ENCODE results near the gene CADM1.

The CADM1 gene

DNA sequence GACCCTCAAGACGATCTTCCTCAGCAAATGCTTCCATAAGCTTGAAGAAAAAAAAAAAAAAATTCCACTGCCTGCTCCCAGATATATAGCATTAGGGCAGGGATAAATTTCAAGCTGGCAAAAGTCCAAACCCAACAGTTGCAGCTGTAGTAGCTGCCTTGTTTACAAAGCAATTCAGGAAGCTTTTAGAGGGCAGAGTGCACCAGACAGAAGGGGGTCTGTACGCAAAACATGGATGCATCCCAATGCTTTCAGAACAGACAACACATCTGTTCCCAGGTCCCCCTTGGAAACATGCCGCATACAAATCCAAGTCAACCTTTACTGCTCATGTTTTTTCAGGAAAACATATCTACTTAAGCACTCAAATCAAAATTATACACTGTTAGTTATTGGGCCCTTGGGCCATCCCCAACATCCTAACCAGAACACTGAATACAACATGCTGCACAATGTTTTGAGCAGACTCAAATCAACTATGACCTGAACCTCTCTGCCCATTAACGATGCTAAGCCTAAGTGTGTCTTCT is 94.5 kb downstream of the CADM1 start:
- no peaks in the 10 kb centered on the region for H3K36me3 ChIP-seq

GRCh38 chr11:115409116-115409670 is 95.0 kb downstream of the CADM1 start:
- no peaks in the 10 kb centered on the region for H3K9me3 ChIP-seq
- no peaks in the 10 kb centered on the region for H3K36me3 ChIP-seq
- H3K27ac ChIP-seq: no peak overlapping the region
- H3K27me3 ChIP-seq: no peaks in the 10 kb centered on the region
- TF ChIP-seq, protein P1, sequence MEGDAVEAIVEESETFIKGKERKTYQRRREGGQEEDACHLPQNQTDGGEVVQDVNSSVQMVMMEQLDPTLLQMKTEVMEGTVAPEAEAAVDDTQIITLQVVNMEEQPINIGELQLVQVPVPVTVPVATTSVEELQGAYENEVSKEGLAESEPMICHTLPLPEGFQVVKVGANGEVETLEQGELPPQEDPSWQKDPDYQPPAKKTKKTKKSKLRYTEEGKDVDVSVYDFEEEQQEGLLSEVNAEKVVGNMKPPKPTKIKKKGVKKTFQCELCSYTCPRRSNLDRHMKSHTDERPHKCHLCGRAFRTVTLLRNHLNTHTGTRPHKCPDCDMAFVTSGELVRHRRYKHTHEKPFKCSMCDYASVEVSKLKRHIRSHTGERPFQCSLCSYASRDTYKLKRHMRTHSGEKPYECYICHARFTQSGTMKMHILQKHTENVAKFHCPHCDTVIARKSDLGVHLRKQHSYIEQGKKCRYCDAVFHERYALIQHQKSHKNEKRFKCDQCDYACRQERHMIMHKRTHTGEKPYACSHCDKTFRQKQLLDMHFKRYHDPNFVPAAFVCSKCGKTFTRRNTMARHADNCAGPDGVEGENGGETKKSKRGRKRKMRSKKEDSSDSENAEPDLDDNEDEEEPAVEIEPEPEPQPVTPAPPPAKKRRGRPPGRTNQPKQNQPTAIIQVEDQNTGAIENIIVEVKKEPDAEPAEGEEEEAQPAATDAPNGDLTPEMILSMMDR (IDR thresholded peaks at IDR 0.05): no peak
- no peaks in the 10 kb centered on the region for H3K4me1 ChIP-seq (ENCODE audit: control insufficient read depth in 1 of 2, insufficient read depth in 1 of 2, low read depth in 1 of 2, low read length in 1 of 2)
- no peak overlapping the region for H3K4me3 ChIP-seq (ENCODE audit: low read depth in 1 of 2, low read length in 1 of 2)

More for the DNA sequence above, 94.5 kb downstream of the CADM1 start:
- no peak overlapping the region for H3K27ac ChIP-seq
- no peaks in the 10 kb centered on the region for H3K27me3 ChIP-seq
- no peak overlapping the region for H3K4me3 ChIP-seq (ENCODE audit: low read depth in 1 of 2, low read length in 1 of 2)
- TF ChIP-seq, protein P1 (IDR thresholded peaks at IDR 0.05): no peak
- no peaks in the 10 kb centered on the region for H3K9me3 ChIP-seq
- H3K4me1 ChIP-seq (ENCODE audit: control insufficient read depth in 1 of 2, insufficient read depth in 1 of 2, low read depth in 1 of 2, low read length in 1 of 2): no peaks in the 10 kb centered on the region

DNA sequence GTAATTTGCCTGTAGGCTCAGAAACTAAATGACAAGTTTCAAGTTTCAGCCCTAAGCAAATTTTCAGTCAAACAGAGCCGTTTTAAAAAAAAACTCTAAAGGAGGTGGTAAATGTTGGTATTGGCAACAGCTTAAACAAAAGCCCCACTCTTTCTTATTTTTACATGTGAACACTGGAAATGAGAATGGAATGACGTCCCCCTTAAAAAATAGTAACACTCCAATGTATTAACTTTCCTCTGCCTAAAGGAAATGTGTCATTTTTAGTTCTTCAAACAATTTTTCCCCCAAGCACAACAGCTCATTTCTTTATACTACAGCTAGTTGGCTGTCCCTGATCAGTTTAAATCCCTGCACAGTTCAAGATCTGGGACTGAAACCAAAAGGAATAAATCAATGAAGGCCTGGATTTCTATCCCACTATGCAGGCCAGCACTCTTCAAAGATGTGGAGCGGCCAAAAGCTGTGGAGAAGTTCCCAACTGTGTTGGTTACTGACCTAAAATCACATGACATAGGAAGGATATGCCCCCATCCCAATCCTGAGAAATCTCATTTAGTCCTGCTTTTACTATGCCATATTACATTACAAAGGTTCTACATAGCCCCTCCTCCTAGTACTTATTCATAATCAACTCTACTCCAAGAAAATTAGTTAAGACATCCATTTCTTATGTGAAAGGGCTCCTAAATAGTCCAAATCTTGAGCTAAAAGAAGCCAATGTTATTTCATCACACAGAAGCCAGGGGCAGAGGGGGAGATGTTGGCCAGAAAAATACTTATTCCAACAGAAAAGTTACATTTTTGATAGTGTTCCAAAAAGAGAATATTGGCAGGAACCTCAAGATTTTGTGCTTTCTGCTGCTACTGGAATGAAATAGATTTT is 95.9 kb downstream of the CADM1 start:
- no peaks in the 10 kb centered on the region for H3K4me1 ChIP-seq (ENCODE audit: control insufficient read depth in 1 of 2, insufficient read depth in 1 of 2, low read depth in 1 of 2, low read length in 1 of 2)
- no peaks in the 10 kb centered on the region for H3K9me3 ChIP-seq
- no peaks in the 10 kb centered on the region for H3K27me3 ChIP-seq
- TF ChIP-seq, protein P1 (IDR thresholded peaks at IDR 0.05): no peak
- no peaks in the 10 kb centered on the region for H3K36me3 ChIP-seq
- H3K27ac ChIP-seq: no peak overlapping the region
- H3K4me3 ChIP-seq (ENCODE audit: low read depth in 1 of 2, low read length in 1 of 2): no peak overlapping the region

- Histone ChIP-seq H3K4me1 (ENCODE audit: control insufficient read depth in 1 of 2, insufficient read depth in 1 of 2, low read depth in 1 of 2, low read length in 1 of 2) (no peaks in the 10 kb centered on the region), H3K4me3 (ENCODE audit: low read depth in 1 of 2, low read length in 1 of 2) (no peak overlapping the region), H3K36me3 (no peaks in the 10 kb centered on the region), H3K27me3 (no peaks in the 10 kb centered on the region), H3K27ac (no peak overlapping the region), H3K9me3 (no peaks in the 10 kb centered on the region)
- TF ChIP-seq, protein P1 (IDR thresholded peaks at IDR 0.05): no peak
These were observed 96.7 kb downstream of the CADM1 start for GRCh38 chr11:115407496-115407895.

- Histone ChIP-seq H3K27me3 (no peaks in the 10 kb centered on the region), H3K9me3 (no peaks in the 10 kb centered on the region), H3K4me3 (ENCODE audit: low read depth in 1 of 2, low read length in 1 of 2) (no peak overlapping the region), H3K27ac (no peak overlapping the region), H3K4me1 (ENCODE audit: control insufficient read depth in 1 of 2, insufficient read depth in 1 of 2, low read depth in 1 of 2, low read length in 1 of 2) (no peaks in the 10 kb centered on the region), H3K36me3 (no peaks in the 10 kb centered on the region)
- TF ChIP-seq, protein P1 (IDR thresholded peaks at IDR 0.05): no peak
These were observed 97.8 kb downstream of the CADM1 start for GRCh38 chr11:115406404-115406803.
